DMS 273 (cell line): ENCODE measurements around the gene EPB41L4A.
"Not testable (repeated sequence)": the region's sequence is repeated elsewhere in the genome, so short reads cannot be mapped to it uniquely, and the experiment has no call there.

Source experiments
- DNase-seq: peaks from one replicate; lab custom pipeline; 2025; ENCODE audit not compliant: unreplicated experiment; lab: John Stamatoyannopoulos, UW

EPB41L4A gene

GRCh38 chr5:112263469-112263868 is 155.6 kb downstream of the EPB41L4A start:
- no peak for DNase-seq

- DNase-seq, result no peak
These were observed 160.5 kb downstream of the EPB41L4A start for GRCh38 chr5:112258571-112258970.

DNA sequence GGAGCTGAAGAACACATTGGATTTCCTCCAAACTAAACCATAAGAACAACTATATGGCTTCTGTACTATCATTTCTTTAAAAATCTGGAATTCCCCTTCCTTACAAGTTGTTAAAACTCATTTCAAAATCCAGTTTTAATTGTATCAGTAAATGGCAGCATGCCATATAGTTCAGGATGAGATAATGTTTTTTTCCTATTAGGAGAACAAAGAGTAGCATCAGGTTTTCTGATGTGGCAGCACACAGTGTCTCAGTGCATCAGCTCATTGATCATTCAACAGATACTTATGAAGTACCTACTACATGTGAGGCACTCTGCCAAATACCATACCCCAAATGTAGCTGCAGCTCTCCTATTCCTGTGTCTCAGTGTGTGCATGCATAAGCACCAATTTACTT is 161.1 kb downstream of the EPB41L4A start:
- DNase-seq, result no peak

GRCh38 chr5:112257005-112257404 is 162.1 kb downstream of the EPB41L4A start:
- no peak for DNase-seq

GRCh38 chr5:112254303-112254702 is 164.8 kb downstream of the EPB41L4A start:
- DNase-seq, result no peak

DNA sequence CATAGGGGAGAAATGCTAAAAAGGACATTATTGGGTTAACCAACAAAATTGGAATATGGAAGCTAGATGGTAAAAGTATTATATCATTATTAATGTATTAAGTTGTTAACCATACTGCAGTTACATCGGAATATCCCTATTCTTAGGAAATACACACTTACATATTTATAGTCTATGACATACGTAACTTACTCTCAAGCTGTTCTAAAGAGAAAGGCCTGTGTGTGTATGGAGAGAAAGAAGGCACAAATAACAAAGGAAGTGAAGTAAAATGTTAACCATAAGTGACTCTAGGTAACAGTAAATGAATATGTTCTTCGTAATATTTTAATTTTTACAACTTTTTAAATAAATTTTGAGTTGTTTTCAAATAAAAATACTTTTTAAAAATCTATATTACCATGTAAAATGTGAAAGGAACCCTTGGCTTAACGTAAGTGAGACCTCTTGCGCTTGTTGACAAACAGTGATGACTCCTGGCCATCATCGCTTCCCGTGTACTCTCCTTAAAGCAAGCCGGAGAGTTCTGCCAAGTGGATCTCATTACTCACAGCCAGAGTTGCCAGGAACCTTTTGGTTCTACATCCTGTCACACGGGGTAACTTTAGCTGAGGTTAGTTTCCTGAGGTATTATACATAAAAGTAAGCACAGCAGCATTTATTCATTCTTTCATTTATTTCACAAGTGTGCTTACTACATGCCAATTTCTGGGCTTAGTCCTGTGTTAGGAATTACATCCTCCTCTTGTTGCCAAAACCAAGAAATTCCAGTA is 165.4 kb downstream of the EPB41L4A start:
- peak; percentile 9 for DNase-seq

- no peak for DNase-seq
These were observed 168.5 kb downstream of the EPB41L4A start for GRCh38 chr5:112250551-112250950.

DNA sequence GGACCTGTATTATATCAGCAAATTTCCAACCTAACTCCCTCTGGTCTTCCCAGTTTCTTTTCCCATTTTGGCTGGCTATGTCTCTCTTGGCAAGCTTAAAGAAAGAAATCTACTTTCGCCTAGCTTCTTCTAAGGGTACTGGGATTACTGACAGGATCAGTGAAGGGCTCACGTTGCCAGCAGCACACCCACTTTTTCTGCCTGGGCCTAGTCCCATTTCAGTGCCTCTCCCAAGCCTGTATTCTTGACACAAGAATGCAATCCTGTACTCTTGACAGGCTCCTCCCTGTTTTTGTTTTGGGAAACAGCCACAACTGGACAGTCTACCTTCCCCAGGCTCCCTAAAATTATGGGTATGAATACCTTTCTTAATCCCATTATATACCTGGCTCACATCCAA is 170.5 kb downstream of the EPB41L4A start:
- no peak for DNase-seq

DNA sequence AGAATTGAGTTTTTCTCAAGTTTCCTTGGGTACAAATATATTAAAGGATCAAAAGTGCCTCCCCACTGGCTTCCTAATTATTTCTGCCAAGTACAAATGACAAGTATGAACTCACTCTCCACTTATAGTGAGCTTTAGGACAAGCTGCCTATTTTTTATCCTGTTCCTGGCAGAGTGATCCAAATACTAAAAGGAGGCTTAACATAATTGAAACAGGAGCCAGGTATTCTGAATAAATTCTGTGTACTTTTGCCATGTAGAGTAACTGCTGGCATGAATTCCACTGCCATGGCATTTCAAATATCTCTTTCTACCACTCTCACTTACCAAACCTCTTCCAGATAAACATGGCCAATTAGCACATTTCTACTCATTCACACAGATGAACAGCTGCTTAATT is 171.1 kb downstream of the EPB41L4A start:
- no peak for DNase-seq

DNA sequence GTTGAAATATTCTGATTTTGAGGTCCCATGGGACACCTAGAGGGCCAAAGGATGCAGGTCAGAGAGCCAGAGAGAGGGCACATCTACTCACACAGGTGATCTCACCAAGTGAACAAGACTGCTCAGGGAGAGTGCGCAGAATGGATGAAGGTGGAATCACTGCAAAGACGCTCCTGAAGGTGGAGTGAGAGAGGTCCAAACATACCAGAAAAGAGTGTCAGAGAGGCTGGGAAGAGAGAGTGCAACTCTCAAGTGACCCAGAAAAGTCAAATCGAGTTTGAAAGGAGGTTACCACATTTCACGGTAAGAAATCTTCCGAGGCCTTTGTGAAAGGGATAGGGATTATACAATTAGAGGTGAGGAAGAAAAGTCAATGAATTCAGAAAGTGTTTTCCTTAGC is 173.4 kb downstream of the EPB41L4A start:
- DNase-seq, result no peak

GRCh38 chr5:112239996-112240395 is 179.1 kb downstream of the EPB41L4A start:
- DNase-seq, result no peak

DNA sequence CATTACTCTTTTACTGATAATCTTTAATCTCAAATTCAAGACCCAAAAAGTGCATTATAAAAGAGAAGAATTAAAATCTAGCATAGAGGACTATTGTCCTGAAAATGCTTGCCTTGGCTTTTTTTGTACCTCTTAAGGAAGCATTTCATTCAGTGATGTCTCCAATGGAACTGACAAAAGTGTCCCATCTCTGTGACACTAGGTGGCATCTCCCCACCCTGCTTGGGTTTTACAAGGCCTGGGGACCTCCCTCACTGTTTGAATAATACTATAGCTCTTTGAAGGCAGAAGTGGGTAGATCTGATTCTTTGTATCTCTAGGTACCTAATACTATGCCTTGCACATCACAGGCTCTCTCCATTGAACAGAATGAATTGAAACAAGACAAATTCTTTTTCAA is 180.6 kb downstream of the EPB41L4A start:
- no peak for DNase-seq

DNA sequence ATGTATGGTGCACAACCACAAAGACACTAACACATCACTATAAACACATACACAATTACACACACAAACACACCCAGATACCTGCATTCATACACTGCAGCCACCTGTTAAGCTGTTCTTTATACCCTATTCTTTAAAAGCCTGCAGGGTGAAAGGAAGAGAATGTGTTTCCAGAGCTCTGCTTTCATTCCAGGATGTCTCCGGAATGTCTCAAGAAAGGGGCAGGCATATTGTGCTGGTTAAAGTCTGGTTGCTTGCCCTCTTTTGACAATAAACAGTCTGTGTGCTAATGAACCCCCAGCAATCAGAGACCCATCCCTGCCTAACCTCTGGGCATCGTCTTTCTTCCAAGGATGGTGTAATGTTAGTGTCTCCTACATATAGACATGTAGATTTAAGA is 181.6 kb downstream of the EPB41L4A start:
- no peak for DNase-seq

- no peak for DNase-seq
These were observed 185.1 kb downstream of the EPB41L4A start for GRCh38 chr5:112234000-112234399.

DNA sequence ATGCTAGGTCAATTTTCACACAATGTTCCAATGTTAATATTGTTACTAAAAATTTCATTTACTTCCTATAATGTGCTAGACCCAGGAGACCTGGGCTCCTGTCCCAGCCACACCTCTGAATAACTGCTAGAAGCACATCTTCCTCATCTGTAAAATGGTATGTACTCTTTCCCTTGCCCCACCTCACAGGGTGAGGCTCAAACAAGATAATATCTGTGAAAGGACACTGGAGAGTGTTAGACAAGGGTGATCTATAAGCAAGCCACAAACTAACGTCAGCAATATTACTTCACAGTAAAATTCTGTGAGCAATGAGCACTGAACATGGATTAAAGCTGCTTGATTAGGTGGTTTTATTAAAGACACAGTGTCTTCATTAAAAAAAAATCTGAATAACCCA is 186.4 kb downstream of the EPB41L4A start:
- no peak for DNase-seq

GRCh38 chr5:112230606-112231005 is 188.5 kb downstream of the EPB41L4A start:
- DNase-seq, result no peak

- DNase-seq, result peak; percentile 57
These were observed 190.4 kb downstream of the EPB41L4A start for GRCh38 chr5:112228667-112229066.

DNA sequence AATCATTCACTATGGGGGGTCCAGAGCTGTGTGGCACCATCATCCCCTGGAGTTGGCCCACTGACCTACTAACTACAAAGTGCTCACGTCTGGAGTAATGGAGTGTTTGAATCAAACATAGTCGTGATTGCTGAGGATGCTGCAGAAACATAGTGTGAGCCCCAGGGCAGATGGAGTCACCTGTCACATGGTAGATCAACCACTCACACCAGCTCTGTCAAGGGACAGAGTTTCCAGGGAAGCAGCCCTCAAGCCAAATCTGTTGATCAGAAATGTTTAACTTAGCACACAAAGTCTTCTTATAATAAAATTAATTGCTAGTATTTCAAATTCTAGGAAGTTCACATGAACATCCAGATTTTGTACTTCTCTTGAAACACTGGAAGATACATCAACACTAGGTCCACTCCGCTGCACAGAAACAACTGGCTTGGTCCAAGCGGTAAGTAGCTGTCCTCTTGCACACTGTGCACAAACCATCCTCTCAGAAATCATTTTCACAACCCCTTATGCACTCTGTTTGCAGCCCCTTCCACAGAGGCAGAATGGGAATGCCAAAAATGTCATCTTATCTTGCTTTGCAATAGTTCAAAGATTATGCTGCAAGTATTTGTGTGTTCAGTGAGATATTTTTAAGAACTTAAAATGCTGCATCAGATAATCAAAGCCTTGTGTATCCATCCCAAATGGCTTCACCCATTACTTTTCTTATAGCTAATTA is 191.0 kb downstream of the EPB41L4A start:
- DNase-seq, result no peak

DNA sequence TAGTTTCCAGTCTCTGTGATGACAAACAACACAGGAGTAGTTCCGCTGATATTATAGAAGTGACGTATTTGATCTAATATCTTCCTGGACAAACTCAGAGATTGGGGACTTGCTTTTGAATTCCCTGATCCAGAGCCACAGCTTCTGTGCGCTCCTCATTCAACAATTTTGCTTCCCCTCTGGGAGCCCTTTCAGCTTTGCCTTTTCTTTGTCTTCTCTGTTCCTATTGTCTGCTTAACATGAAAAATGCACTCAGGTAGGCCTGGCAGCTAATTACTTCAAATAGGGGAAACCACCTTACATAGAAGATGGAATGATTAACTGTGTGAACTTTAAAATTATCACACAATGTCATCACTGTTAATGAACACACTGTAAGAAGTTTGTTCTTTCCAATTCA is 192.9 kb downstream of the EPB41L4A start:
- DNase-seq, result no peak

- DNase-seq, result not testable (repeated sequence)
These were observed 196.1 kb downstream of the EPB41L4A start for GRCh38 chr5:112222997-112223396.

DNA sequence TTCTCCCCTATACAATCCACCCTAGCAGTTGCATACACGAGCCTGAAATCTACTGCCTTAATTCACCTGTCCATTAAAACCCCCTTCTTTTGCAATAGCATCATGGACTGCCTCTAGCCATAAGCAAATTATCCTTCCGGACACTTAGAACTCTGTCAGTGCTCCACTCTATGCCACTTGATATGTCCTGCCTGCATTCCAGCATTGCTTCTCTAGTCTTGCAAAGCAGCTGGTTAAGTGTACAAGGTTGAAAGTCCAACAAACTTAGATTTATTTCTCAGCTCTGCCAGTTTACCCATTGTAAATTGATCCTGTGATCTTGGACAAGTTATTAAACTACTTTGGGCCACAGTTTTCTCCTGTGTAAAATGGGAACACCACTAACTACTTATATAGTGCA is 197.9 kb downstream of the EPB41L4A start:
- no peak for DNase-seq

- DNase-seq, result no peak
These were observed 200.1 kb downstream of the EPB41L4A start for GRCh38 chr5:112219000-112219399.
